Psoas muscle (tissue), 8 donors: ENCODE results near the gene FKBP1A. TPM values are rescaled to one million over a fixed set of nuclear protein-coding genes. Genes with fewer than 3 reads are reported as not detected.

Experiments used
- ATAC-seq, 4 donors: fragments of 200-7000 bp; cut with Tn5 transposase; one replicate each; pipeline ENCODE4 v1.9.1; 2020; ENCODE audit warnings: moderate library complexity in 3 of 4, mild to moderate bottlenecking in 2 of 4
- DNase-seq, 2 donors: peaks; one replicate each; pipeline ENCODE4 v3.0.0-alpha.2; 2020
- H3K27ac ChIP-seq: fragments of 200-600 bp; one replicate; pipeline ENCODE4 v1.8.0; 2022
- H3K27me3 ChIP-seq, 3 donors: fragments of 200-600 bp in 1 of 3; one replicate each; pipeline versions ENCODE4 v1.6.1 to v1.8.0; 2013 to 2022; ENCODE audit warnings: low read length in 2 of 3, mild to moderate bottlenecking in 2 of 3, moderate library complexity in 1 of 3; ENCODE audit not compliant: insufficient read depth in 3 of 3
- H3K36me3 ChIP-seq, 2 donors: fragments of 200-600 bp in 1 of 2; one replicate each; pipeline versions ENCODE4 v1.6.1 to v1.8.0; 2013 to 2022; ENCODE audit warnings: low read depth in 1 of 2, mild to moderate bottlenecking in 1 of 2, moderate library complexity in 1 of 2; ENCODE audit not compliant: insufficient read depth in 1 of 2
- H3K4me1 ChIP-seq: fragments of 200-600 bp; one replicate; pipeline ENCODE4 v1.8.0; 2022
- H3K4me3 ChIP-seq: fragments of 200-600 bp; one replicate; pipeline ENCODE4 v1.8.0; 2022; ENCODE audit warnings: mild to moderate bottlenecking
- H3K9me3 ChIP-seq: fragments of 200-600 bp; one replicate; pipeline ENCODE4 v1.8.0; 2022
- CTCF ChIP-seq: fragments of 200-600 bp; IDR thresholded peaks from one replicate; pipeline ENCODE4 v1.8.0; 2022; ENCODE audit warnings: antibody characterized with exemption
- WGBS, 3 donors: extraction: QIAGEN DNeasy Blood & Tissue Kit; methylation state at CpG; one replicate each; pipeline versions ENCODE4 v1.1.6 to v1.1.7; 2013; 5-methylcytosine and 5-hydroxymethylcytosine counted together
- intact Hi-C, 2 donors: fragments of 100-400 bp; cut with DNase I; formaldehyde crosslinking; loops; one replicate each; pipeline versions ENCODE4 v1.11.0 to v1.14.2; 2022
- polyA plus RNA-seq, 3 donors: library from polyadenylated mRNA; stranded (reverse); fragments of 200-250 nt; gene quantifications; one replicate each; pipeline ENCODE4 v1.2.3, GENCODE V29; 2013
- total RNA-seq, 4 donors: library from RNA; stranded (reverse); fragmentation: NEBNext Ultra II Directional in 2 of 4; extraction: Animal tissue kit (Norgen Biotek cat#: 25700) in 2 of 4; gene quantifications; one replicate each; pipeline versions ENCODE4 v1.2.1 to v1.2.4, GENCODE V29; 2021 to 2023
- donor health status: healthy with polysubstance abuse.
- donor health status: DM: no; HTN: no; CAD: no; lungs with moderate emphysema.
- donor health status: Bipolar disorder and iron deficiency.
- donor health status: healthy.
- donor health status: DM: yes; HTN: yes; CAD: no.
- donor health status: DM: no; HTN: no; CAD: no.
- donor health status: DM: no; HTN: no; CAD: no.
- donor health status: DM: yes; HTN: yes; CAD: no.

The FKBP1A gene
- total and polyA plus RNA-seq, 7 donors = 78.4 to 503 (median 116) TPM

- no peak overlapping the region for H3K4me3 ChIP-seq
- no peak for TF ChIP-seq CTCF
- intact Hi-C loops = no loop called here
- H3K4me1 ChIP-seq = no peaks in the 10 kb centered on the region
- 79 to 81% (median 81%) methylated on average over 6 of the region's 6 CpGs for WGBS, 3 donors
- ATAC-seq (no peak), DNase-seq (no peak)
- no peaks in the 10 kb centered on the region for H3K36me3 ChIP-seq
- H3K27me3 ChIP-seq = no peaks in the 10 kb centered on the region
- H3K9me3 ChIP-seq = peaks cover 9% of the 10 kb centered on the region
- no peak overlapping the region for H3K27ac ChIP-seq
These were observed 30.4 kb upstream of the FKBP1A start for GRCh38 chr20:1423206-1423605.

- 42 to 49% (median 43%) methylated on average over 3 of the region's 3 CpGs for WGBS, 3 donors
These were observed 29.9 kb upstream of the FKBP1A start for GRCh38 chr20:1422753-1423152.

GRCh38 chr20:1420066-1420465 is 27.2 kb upstream of the FKBP1A start:
- H3K36me3 ChIP-seq = no peaks in the 10 kb centered on the region

More at GRCh38 chr20:1422753-1423152, 29.9 kb upstream of the FKBP1A start:
- TF ChIP-seq CTCF = no peak
- Histone ChIP-seq H3K27ac (no peak overlapping the region), H3K27me3 (no peaks in the 10 kb centered on the region), H3K9me3 (peaks cover 9% of the 10 kb centered on the region), H3K4me1 (no peaks in the 10 kb centered on the region), H3K4me3 (no peak overlapping the region), H3K36me3 (no peaks in the 10 kb centered on the region)
- ATAC-seq = no peak
- no peak for DNase-seq
- intact Hi-C loops = no loop called here

GRCh38 chr20:1418350-1418749 is 25.5 kb upstream of the FKBP1A start:
- no peak overlapping the region for H3K4me3 ChIP-seq
- no peaks in the 10 kb centered on the region for H3K4me1 ChIP-seq
- no peak for ATAC-seq
- no peaks in the 10 kb centered on the region for H3K36me3 ChIP-seq
- H3K27ac ChIP-seq = no peak overlapping the region
- no peak for DNase-seq
- no peak for TF ChIP-seq CTCF
- 41 to 60% (median 53%) methylated on average over 3 of the region's 3 CpGs for WGBS, 3 donors
- peaks cover 9% of the 10 kb centered on the region for H3K9me3 ChIP-seq
- intact Hi-C loops = no loop called here
- no peaks in the 10 kb centered on the region for H3K27me3 ChIP-seq

More at GRCh38 chr20:1420066-1420465, 27.2 kb upstream of the FKBP1A start:
- H3K4me1 ChIP-seq = no peaks in the 10 kb centered on the region
- peaks cover 9% of the 10 kb centered on the region for H3K9me3 ChIP-seq
- intact Hi-C loops = no loop called here
- no peak for ATAC-seq
- H3K4me3 ChIP-seq = no peak overlapping the region
- 82 to 97% (median 92%) methylated on average over 4 of the region's 4 CpGs for WGBS, 3 donors
- no peak overlapping the region for H3K27ac ChIP-seq
- DNase-seq = no peak
- H3K27me3 ChIP-seq = no peaks in the 10 kb centered on the region
- no peak for TF ChIP-seq CTCF

DNA sequence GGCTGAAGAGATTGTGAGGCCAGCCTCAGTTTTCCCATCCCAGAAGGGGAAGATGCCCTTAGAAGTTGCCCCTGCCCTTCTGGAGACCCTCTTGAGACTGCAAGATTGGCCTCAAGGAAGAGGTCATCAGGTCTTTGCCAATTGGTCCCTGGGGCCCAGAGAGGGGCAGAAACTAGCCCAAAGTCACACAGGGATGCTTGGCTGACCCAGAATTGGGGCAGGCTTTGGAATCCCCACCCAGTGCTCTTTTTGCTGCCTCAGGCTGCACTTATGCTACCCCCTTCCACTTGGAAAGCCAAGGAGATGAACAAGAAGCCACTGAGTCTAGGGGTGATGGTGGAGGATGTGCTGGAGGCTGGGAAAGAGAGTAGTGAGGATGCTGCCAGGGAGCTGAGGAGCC is 24.9 kb upstream of the FKBP1A start:
- Histone ChIP-seq H3K4me3 (no peak overlapping the region), H3K36me3 (no peaks in the 10 kb centered on the region), H3K4me1 (no peaks in the 10 kb centered on the region), H3K9me3 (peaks cover 9% of the 10 kb centered on the region), H3K27ac (no peak overlapping the region), H3K27me3 (no peaks in the 10 kb centered on the region)
- DNase-seq (no peak), ATAC-seq (no peak)
- intact Hi-C loops = no loop called here
- TF ChIP-seq CTCF = no peak
